D721Med (cell line): Measurements from ENCODE around the gene DDHD1.
A peak's percentile ranks its signal among the peaks of the same experiment; 100 is the strongest.

Experiments used
- DNase-seq: peaks from one replicate; pipeline ENCODE4 v3.0.0; 2011; ENCODE audit warnings: low spot score; ENCODE audit not compliant: insufficient read length
- FAIRE-seq: peaks from 2 replicates; lab custom pipeline; 2011; peaks lifted over from hg19 to GRCh38; lab: Jason Lieb, UNC
- TF ChIP-seq, protein P1 (sequence below): IDR thresholded peaks from 2 replicates; pipeline ENCODE4 v1.5.1; 2012; ENCODE audit warnings: mild to moderate bottlenecking, control low read depth; ENCODE audit not compliant: insufficient read depth; ENCODE audit errors: missing control alignments

Gene DDHD1

DNA sequence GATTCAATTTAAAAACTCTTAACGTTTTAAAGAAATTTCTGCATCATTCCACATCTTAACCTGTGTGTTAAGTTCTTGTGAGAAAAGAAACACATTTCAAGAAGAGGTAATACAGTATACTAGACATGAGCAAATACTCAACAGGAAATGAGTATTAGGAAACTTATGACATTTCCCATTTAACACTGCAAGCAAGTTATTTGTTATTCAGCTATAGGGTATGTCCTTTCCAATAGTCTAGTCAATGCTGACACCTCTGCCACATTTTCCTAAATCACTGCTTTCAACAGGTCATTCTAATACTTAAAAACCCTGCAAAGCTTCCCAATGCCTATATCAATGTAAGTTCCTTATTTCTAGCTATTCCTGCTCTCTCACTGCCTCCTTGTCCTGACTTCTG, 93.1 kb downstream of the DDHD1 start:
- FAIRE-seq (no peak), DNase-seq (no peak)
- TF ChIP-seq, protein P1, sequence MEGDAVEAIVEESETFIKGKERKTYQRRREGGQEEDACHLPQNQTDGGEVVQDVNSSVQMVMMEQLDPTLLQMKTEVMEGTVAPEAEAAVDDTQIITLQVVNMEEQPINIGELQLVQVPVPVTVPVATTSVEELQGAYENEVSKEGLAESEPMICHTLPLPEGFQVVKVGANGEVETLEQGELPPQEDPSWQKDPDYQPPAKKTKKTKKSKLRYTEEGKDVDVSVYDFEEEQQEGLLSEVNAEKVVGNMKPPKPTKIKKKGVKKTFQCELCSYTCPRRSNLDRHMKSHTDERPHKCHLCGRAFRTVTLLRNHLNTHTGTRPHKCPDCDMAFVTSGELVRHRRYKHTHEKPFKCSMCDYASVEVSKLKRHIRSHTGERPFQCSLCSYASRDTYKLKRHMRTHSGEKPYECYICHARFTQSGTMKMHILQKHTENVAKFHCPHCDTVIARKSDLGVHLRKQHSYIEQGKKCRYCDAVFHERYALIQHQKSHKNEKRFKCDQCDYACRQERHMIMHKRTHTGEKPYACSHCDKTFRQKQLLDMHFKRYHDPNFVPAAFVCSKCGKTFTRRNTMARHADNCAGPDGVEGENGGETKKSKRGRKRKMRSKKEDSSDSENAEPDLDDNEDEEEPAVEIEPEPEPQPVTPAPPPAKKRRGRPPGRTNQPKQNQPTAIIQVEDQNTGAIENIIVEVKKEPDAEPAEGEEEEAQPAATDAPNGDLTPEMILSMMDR, result no peak

DNA sequence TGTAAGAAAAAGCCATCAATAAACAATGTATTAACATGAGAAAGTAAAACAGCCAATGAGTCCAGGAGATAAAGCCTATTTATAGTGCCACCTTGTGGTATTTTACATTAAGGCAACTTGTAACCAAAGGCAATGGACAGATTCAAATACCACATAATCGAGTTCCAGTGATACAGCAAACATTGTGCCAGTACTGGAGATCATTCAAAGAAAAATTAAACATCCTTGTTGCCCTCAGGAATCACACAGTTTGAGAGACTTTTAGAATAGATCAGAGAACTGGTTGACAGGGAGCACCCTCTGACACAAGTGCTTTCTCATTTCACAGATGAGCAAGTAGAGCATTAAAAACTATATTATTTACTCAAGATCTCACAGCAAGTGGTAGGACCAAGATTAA, 98.1 kb downstream of the DDHD1 start:
- peak; percentile 71 for FAIRE-seq
- DNase-seq, result no peak
- TF ChIP-seq, protein P1, result peak; percentile 66

DNA sequence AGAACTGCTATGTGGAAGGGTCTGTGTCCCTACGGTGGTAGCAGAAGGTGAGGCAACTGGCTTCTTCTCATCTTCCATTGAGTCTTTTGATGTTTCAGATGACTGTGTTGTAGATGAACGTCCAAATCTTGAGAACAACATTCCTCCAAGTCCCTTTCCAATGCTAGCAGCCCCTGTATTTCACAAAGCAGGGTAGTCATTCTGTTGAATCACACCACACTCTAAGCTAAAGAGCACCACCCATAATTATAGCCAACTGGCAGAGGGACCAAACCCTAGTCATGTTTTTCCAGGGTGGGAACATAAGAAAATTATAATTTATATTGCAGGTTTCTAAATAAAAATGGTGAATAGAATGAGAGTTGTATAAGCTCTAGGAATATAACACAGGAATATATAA, 98.7 kb downstream of the DDHD1 start:
- DNase-seq (no peak), FAIRE-seq (no peak)

DNA sequence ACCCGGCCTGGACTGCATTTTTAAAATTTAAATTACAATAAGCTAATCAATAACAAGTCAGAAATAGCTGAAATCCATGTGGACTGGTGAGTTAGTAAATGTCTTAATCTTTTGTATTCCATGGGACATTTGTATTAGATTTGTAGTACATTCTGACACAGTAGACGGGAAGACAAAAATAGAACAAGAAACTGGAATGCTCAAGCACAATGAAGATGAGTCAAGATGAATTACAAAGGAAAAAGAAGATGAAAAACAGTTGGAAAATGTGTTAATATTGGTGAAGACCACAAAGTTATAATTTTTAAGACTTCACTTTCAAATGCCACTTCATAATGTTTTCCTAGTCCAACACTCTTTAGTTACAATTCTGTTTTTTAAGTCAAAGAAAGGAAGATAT, 104.5 kb downstream of the DDHD1 start:
- no peak for FAIRE-seq
- no peak for DNase-seq
- TF ChIP-seq, protein P1, result no peak

More for the DNA sequence above, 98.7 kb downstream of the DDHD1 start:
- TF ChIP-seq, protein P1, result no peak

DNA sequence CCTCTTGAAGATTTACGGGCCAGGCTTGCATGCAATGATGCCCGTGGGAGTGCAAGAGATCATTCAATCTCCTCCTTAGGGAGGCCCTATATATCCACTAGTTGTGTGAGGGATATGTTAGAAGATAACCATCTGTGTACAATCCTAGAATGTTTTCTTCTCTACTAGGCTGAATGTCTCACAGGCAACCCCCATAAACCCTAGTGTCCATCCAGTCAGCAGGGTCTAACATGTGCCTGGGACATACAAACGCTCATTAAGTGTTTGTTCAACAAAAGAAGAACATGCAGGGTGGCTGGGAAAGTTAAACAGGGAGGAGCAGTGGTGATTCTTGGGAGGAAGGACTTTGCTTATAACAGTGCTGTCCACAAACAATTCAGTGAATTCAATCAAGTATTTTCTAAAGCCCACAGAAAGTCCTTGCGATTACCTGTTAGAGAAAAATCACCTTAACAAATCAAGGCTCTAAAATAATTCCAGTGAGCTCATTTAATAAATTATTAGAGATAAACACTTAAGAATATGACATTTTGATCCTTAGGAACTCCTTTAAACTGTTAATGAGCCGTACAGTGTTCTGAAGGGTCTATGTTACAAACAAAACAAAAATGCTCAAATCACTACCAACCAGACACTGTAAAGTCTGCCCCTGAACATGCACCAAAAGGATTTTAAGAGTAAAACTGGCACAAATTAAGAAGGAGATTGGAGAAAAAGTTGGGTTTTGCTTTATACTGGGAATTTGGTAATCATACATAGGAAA, 105.6 kb downstream of the DDHD1 start:
- FAIRE-seq (no peak), DNase-seq (no peak)
- TF ChIP-seq, protein P1, result no peak

DNA sequence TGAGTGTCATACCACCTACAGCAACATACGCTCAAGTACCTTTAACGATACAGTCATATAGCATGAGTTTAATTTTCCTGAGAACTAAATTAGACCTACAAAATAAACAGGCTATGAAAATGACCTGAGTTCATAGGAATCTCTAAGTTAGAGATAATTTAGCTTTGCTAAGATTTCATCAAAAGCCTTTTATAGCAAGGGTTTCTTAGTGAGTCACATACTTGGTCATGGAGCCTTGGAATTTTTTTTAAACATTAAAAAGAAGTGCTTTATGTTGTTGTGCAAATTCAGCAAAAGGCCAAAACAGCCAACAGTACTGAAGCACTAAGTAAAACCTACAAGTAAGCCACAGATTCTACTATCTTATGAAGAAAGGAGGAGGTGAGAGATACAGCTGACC, 108.6 kb downstream of the DDHD1 start:
- TF ChIP-seq, protein P1, result no peak
- FAIRE-seq (no peak), DNase-seq (no peak)

DNA sequence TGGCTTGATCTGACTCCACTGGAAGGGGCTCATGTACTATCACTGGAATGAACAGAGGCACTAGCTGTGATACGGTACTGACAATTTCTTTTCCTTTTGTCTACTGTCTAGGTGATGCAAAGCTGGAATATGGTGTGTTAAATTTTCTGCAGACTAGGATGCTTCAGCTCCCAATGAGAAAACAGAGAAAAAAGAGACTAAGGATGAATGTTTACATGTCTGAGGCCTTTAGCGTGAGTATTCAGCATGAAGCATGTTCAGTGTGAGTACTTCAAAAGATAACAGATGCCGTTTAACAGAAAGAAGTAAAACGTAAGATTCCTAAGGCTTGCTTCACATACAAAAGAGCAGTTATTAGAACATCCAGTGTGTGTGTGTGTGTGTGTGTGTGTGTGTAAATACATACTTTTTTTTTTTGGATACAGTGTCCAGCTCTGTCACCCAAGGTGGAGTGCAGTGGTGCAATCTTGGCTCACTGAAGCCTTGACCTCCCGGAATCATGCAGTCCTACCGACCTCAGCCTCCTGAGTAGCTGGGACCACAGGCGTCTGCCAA, 110.0 kb downstream of the DDHD1 start:
- TF ChIP-seq, protein P1, result no peak
- FAIRE-seq, result no peak
- DNase-seq, result no peak
